SIG-M5 treated with dmso at 0.1 percent for 504 hours (cell line): ENCODE measurements around the gene TFF2.

Experiments
- DNase-seq: peaks from one replicate; lab custom pipeline; 2025; ENCODE audit not compliant: unreplicated experiment; lab: John Stamatoyannopoulos, UW

The TFF2 gene

GRCh38 chr21:42307106-42307505 is 43.7 kb downstream of the TFF2 start:
- DNase-seq: no peak

GRCh38 chr21:42306366-42307035 is 44.3 kb downstream of the TFF2 start:
- DNase-seq: no peak

DNA sequence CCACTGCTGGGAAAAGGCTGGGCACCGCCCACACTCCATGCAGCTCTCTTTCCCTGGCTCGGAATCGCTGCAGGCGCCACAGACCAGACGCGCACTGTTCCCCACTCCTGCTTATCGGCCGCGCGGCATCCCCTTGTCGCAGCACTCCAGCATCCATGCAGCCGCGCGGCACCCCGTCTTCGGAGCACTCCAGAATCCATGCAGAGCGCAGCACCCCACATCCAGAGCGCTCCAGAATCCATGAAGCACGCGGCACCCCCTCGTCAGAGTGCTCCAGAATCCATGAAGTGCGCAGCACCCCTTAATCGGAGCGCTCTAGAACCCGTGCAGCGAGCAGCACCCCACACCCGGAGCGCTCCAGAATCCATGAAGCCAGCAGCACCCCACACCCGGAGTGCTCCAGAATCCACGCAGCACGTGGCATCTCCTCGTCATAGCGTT is 45.1 kb downstream of the TFF2 start:
- DNase-seq: no peak

DNA sequence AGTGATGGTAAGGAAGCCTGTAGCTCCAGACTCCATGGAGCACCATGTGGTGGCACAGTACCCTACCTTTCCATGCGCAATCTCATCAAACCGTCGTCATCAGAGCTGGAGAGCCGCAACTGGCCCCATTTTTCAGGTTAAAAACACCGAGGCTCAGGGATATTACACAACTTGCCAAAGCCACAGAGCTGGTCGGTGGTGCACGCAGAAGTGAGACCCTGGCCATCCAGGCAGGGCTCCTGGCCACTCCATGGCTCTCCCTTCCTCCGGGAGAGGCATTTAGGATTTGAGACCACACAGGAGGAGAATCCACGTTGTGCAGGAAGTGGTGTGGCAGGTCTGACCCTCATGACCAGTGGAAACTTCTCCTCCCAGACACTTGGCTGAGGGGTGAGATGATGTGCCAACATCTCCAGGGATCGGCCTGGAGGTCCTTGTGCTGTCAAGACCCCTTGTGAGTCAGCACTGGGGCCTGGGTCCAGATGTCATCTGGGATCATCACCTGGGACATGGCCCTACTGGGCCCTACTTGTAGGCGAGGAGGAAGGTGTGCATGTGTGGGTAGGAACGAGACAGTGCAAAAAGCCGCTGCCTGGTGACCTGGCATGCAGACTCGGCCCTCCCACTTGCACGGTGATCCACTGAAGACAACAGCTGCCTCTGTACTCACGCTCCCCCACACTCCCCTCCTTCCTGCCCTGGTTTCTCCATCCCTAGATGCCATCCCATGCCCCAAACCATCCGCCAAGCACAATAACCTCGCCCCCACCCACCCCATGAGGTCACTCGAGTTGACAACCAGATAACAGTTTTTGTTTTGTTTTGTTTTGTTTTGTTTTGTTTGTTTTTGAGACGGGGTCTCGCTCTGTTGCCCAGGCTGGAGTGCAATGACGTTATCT is 46.0 kb downstream of the TFF2 start:
- no peak for DNase-seq

DNA sequence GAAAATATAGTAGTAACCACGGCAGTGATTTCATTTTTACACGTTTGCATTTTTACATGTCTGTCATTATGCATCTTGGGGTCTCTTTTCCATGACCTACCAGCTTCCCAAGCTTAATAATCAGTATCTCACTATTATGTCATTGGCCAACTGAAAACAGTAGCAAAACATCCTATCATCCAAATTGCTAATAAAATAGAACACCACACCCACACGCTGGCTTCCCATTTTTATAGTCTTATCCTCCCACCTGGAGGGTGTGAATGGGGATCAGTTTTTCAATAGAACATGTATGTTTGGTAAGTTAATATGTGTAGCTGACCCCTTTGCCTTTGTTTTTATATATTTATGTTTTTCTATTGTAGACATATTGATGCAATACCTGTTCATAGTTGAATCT is 47.4 kb downstream of the TFF2 start:
- DNase-seq: no peak

GRCh38 chr21:42302794-42303193 is 48.0 kb downstream of the TFF2 start:
- DNase-seq: no peak

DNA sequence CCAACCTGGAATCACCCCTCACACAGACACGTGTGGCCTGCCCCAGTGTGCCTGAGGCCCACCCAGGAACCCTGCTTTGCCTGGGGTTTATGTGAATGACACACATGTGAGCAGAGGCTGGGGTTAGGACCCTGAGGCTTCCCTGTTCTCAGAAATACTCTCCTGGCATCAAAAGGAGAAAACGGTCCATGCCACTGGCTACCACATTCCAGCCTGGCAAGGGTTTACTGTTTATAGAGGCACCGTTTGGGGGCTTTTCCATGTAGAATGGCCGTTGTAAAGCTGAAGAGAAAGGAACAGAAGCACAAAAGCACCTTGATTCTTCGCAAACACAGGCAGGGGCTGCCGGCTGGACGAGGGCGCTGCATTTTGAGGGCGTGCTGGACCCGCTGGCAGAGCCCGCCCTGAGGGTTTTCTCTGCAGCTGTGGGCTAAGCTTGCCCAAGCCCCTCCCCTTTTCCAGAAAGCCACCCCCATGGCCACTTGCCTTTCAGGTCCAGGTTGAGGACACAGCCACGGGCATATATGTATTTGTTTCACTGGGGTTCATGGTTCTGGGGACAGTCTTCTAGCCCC is 48.6 kb downstream of the TFF2 start:
- no peak for DNase-seq

- no peak for DNase-seq
These were observed 49.3 kb downstream of the TFF2 start for GRCh38 chr21:42301371-42302075.

GRCh38 chr21:42300956-42301355 is 49.8 kb downstream of the TFF2 start:
- DNase-seq: no peak

- DNase-seq: no peak
These were observed 50.7 kb downstream of the TFF2 start for GRCh38 chr21:42300045-42300583.

DNA sequence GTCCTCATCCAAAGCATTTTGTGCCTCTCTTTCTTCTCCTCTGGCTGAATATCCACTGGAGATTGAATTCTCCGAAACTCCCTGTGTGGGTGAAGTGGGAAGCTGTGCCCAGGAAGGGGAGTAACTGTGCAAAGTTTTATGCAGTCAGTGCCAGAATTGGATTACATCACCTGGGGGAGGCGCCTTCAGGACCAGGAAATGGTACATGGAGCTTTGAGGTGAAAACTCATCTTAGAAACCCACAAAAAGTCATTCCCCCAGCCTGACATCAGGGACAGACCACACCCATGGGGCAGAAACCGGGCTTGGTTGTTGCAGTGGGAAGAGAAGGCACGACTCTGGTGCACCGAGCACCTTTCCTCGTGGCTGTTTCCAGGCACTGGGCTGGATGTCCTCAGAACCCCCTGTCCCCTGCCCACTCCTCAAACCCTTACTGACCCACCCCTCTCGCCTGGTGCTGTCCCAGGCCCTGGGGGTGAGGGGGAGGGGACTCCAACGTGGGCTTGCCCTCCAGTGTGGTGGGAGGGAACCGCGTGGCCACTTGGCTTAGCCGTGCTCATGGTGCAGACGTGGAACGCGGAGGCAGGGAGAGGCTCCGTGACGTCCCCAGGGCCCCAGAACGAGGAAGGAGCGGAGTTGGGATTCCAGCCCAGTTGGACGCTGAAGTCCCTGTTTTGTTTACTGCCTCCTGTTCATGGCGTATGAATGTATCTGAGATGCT is 51.3 kb downstream of the TFF2 start:
- DNase-seq: peak; percentile 15

- no peak for DNase-seq
These were observed 52.1 kb downstream of the TFF2 start for GRCh38 chr21:42298657-42299056.

- no peak for DNase-seq
These were observed 52.6 kb downstream of the TFF2 start for GRCh38 chr21:42298237-42298636.

GRCh38 chr21:42297377-42297776 is 53.4 kb downstream of the TFF2 start:
- no peak for DNase-seq

GRCh38 chr21:42296501-42296900 is 54.3 kb downstream of the TFF2 start:
- DNase-seq: no peak
